ENCODE measurements around the gene PKHD1.

PKHD1 gene

DNA sequence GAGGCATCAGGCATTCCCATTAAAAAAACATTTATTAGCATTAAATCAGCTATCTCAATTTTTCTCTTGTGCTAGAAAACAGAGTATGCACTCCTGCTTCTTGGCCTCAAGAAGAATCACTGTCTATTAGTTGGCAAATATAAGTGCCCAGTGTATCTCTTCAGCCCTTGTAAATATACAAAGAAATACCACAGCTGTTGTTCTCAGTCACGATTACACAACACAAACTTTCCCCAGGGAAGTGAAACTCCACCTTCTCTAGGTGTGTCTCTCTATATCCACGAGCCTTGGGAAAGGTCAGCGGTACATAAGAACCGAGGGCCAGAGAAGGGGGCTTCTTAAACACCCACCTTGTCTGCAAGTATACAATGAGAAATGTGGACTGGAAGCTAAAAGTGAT lies 194.7 kb downstream of the PKHD1 start:
- TF ChIP-seq FOXP2 (optimal IDR thresholded peaks at IDR 0.05; ENCODE audit: borderline replicate concordance, extremely low read depth, extremely low read length, insufficient read depth) (no peak), SIN3A (IDR thresholded peaks at IDR 0.05; ENCODE audit: borderline replicate concordance, insufficient read depth, low read length) (no peak), REST (IDR thresholded peaks at IDR 0.05; ENCODE audit: insufficient read depth in 1 of 2, low read depth in 2 of 2, low read length in 2 of 2) (no peak), TAF1 (IDR thresholded peaks at IDR 0.05; ENCODE audit: borderline replicate concordance, insufficient read depth, low read length) (no peak), POLR2AphosphoS5 (IDR thresholded peaks at IDR 0.05; ENCODE audit: low read depth, low read length) (no peak)

DNA sequence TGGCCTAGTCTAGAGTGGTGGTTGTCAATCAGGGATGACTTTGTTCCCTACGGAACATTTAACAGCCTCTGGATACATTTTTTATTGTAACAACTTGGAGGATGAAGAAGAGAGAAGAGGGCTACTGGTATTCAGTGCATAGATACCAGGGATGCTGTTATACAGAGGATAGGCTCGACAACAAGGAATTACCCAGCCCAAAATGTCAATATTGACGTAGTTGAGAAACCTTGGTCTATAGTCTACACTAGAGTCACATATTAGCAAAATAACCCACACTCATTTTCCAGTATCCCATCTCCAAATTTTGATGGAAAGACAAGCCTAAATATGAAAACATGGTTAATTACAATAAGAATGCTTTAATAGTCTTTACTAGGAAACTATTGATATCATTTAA lies 195.1 kb downstream of the PKHD1 start:
- TF ChIP-seq FOXP2 (optimal IDR thresholded peaks at IDR 0.05; ENCODE audit: borderline replicate concordance, extremely low read depth, extremely low read length, insufficient read depth) = no peak
- no peak for TF ChIP-seq POLR2AphosphoS5 (IDR thresholded peaks at IDR 0.05; ENCODE audit: low read depth, low read length)
- no peak for TF ChIP-seq SIN3A (IDR thresholded peaks at IDR 0.05; ENCODE audit: borderline replicate concordance, insufficient read depth, low read length)
- TF ChIP-seq TAF1 (IDR thresholded peaks at IDR 0.05; ENCODE audit: borderline replicate concordance, insufficient read depth, low read length) = no peak
- TF ChIP-seq REST (IDR thresholded peaks at IDR 0.05; ENCODE audit: insufficient read depth in 1 of 2, low read depth in 2 of 2, low read length in 2 of 2) = no peak

GRCh38 chr6:51891784-51892183 lies 195.6 kb downstream of the PKHD1 start:
- TF ChIP-seq SIN3A (IDR thresholded peaks at IDR 0.05; ENCODE audit: borderline replicate concordance, insufficient read depth, low read length) (no peak), FOXP2 (optimal IDR thresholded peaks at IDR 0.05; ENCODE audit: borderline replicate concordance, extremely low read depth, extremely low read length, insufficient read depth) (no peak), POLR2AphosphoS5 (IDR thresholded peaks at IDR 0.05; ENCODE audit: low read depth, low read length) (no peak), REST (IDR thresholded peaks at IDR 0.05; ENCODE audit: insufficient read depth in 1 of 2, low read depth in 2 of 2, low read length in 2 of 2) (no peak), TAF1 (IDR thresholded peaks at IDR 0.05; ENCODE audit: borderline replicate concordance, insufficient read depth, low read length) (no peak)

DNA sequence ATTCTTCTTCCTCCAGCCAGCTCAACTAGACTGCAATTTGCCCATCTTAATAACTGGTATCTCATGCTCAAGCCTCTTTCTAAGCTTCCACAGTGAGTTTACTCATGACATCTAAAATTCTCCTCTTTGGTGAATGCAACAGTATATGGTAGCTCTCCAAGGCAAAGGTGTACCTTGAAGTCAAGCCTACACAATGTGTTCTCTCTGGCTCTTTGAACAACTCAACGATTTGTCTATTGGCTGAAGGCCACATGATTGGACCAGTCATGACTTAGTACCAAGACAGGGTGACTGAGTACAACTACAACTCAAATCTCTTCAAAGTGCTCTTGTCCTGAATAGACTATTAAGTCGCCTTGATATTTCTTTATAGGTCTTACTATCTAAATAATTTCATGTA lies 199.6 kb downstream of the PKHD1 start:
- TF ChIP-seq SIN3A (IDR thresholded peaks at IDR 0.05; ENCODE audit: borderline replicate concordance, insufficient read depth, low read length) (no peak), TAF1 (IDR thresholded peaks at IDR 0.05; ENCODE audit: borderline replicate concordance, insufficient read depth, low read length) (no peak), FOXP2 (optimal IDR thresholded peaks at IDR 0.05; ENCODE audit: borderline replicate concordance, extremely low read depth, extremely low read length, insufficient read depth) (no peak), POLR2AphosphoS5 (IDR thresholded peaks at IDR 0.05; ENCODE audit: low read depth, low read length) (no peak), REST (IDR thresholded peaks at IDR 0.05; ENCODE audit: insufficient read depth in 1 of 2, low read depth in 2 of 2, low read length in 2 of 2) (no peak)

- TF ChIP-seq POLR2AphosphoS5 (IDR thresholded peaks at IDR 0.05; ENCODE audit: low read depth, low read length) = no peak
- TF ChIP-seq TAF1 (IDR thresholded peaks at IDR 0.05; ENCODE audit: borderline replicate concordance, insufficient read depth, low read length) = no peak
- no peak for TF ChIP-seq FOXP2 (optimal IDR thresholded peaks at IDR 0.05; ENCODE audit: borderline replicate concordance, extremely low read depth, extremely low read length, insufficient read depth)
- TF ChIP-seq REST (IDR thresholded peaks at IDR 0.05; ENCODE audit: insufficient read depth in 1 of 2, low read depth in 2 of 2, low read length in 2 of 2) = no peak
- TF ChIP-seq SIN3A (IDR thresholded peaks at IDR 0.05; ENCODE audit: borderline replicate concordance, insufficient read depth, low read length) = no peak
Measured at GRCh38 chr6:51885957-51886356, 201.5 kb downstream of the PKHD1 start.
